ENCODE results near the gene OR6C6.
"Not testable (repeated sequence)": the region's sequence is repeated elsewhere in the genome, so short reads cannot be mapped to it uniquely, and the experiment has no call there.

The OR6C6 gene

DNA sequence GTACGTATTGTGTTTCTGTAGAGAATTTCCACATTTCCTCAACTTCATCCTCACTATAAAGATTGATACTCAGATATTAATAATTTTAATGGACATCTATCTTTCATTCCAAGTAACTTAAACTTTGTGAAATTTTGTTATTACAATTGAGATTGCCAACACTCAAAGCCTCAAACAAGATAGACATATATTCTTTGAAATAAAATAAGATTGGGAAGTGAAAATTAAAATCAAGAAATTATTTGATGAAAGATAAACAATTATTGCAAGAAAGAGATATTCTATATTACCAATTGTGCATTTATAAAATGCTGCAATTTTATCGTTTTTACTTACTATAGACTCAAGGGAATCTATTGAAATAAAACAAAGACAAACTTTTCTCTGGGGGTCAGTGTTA lies at the start of gene OR6C6:
Gene OR6C6, minus strand, starts transcription at position 101 of the 400 bp plus-strand sequence. CDS start 1,337 bp downstream, outside the sequence.
- in situ Hi-C loops (cut with MboI; ENCODE audit: low sequenced_read_pairs) = no loop called here

DNA sequence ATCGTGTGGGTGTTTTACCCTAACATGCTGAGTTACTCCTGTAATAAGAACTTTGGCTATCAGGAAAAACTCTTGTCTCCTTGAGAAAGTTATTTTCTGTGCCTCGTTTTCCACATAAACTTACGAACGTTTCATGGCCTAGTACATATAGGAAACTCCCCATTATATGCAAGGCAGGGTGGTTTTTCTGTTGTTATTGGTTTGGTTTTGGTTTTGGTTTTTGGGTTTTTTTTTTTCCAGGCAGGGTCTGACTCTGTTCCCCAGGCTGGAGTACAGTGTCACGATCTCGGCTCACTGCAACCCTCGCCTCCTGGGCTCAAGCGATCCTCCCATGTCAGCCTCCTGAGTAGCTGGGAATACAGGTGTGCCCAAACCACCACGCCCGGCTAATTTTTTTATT lies 39.6 kb upstream of the OR6C6 start:
- in situ Hi-C loops (cut with MboI; ENCODE audit: low sequenced_read_pairs) = no loop called here

DNA sequence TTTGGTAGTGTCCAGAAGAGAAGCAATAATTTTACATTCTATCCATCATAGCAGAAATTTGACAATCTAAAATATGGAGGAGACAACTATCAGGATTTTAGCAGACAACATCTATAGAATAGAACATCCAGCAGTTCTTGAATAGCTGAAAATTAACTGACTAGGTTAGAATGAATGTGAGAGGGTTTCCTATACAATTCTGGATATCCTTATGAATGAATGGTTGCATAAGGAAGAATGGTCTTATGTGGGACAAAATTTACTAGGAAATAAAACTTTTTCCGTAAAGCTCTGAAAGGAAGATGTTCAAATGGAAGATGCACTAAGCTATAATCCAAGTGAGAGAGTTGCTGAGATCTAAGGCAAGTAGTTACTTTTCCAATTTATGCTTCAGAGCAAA lies 34.1 kb upstream of the OR6C6 start, which contains the start of gene OR6C3:
Gene OR6C3, plus strand, starts transcription at position 301 of the 400 bp plus-strand sequence. CDS start 955 bp downstream, outside the sequence.
- in situ Hi-C loops (cut with MboI; ENCODE audit: low sequenced_read_pairs) = no loop called here

DNA sequence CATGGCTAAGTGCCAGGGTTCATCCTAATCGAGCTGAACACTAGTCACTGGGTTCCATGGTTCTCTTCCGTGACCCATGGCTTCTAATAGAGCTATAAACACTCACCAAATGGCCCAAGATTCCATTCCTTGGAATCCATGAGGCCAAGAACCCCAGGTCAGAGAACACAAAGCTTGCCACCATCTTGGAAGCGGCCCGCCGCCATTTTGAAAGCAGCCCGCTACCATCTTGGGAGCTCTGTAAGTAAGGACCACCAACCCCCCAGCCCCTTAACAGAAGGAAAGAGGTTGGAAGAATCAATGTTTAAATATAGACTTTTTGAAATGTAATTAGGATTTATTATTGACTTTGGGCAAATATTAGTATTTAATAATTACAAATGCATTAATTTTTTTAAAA lies 29.4 kb upstream of the OR6C6 start:
- in situ Hi-C loops (cut with MboI; ENCODE audit: low sequenced_read_pairs) = not testable (repeated sequence)

DNA sequence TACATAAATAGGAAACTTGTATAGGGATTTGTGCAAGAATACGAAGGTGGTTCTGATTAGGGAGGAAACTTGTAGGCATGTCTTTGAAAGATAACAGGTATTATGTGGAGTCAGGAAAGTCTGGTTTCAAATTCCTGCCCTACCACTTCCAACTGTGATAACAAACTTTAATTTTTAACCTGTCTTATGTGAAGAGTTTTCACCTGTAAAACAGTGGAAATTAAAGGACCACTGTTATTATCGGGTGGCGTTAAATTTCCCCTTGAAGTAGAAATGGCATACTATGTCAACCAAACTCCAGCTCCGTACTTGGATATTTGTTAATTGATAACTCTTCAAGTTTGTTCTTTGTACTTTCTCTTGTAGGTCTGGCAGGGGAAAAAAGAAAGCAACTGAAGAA lies 23.8 kb upstream of the OR6C6 start:
- in situ Hi-C loops (cut with MboI; ENCODE audit: low sequenced_read_pairs) = no loop called here

DNA sequence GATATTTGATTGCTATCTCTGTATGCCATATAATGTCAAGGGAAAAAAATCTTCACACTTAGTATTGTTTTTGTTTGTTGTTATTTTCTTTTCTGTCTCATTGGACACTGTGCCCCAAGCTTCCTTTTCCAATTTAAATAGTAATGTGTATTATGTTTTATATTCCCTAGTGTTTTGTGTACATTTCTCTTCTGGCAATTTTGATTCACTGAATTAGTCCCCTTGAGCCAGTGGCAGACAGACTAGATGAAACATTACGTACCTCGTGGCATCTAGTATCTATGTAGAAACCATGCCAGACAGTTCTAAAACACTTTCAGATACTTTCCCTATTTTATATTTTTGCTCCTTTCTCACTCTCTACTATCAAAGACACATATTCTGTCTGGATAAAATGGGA lies 17.7 kb upstream of the OR6C6 start, which contains the start of gene OR6C1:
Gene OR6C1, plus strand, starts transcription at position 301 of the 400 bp plus-strand sequence. CDS start 6,257 bp downstream, outside the sequence.
- in situ Hi-C loops (cut with MboI; ENCODE audit: low sequenced_read_pairs) = no loop called here

DNA sequence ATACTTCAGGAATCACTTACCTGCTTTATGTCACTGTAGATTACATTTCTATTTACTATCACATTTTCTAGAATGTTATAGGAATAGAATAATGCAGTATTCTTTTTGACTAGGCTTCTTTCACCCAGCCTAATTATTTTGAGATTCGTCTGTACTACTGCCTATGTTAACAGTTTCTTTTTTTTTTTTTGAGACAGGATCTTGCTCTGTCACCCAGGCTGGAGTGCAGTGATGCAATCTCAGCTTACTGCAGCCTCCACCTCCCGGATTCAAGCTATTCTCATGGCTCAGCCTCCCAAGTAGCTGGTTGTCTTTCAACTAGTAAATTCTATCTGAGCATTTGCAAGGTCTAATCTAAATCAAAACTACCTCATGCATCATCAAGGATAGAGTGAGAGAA lies 6.4 kb downstream of the OR6C6 start:
- in situ Hi-C loops (cut with MboI; ENCODE audit: low sequenced_read_pairs) = no loop called here

DNA sequence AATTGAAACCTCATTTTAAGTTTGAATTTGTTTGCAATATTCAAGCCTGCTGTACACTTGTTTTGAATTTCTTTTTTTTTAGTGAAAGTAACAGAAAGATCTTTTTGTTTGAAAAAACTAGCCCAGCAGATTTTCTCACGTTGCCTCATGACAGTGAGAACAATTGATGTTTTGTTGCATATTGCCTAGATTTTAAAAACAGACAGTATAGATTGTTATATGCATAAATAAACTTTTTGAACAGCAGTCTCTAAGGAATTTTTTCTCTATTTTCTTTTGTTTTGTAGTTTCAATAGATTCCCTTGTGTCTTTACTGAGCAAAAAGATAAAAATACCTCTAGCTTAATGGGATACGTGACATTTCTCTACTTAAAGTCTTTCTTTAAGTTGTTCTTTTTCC lies 15.4 kb downstream of the OR6C6 start:
- in situ Hi-C loops (cut with MboI; ENCODE audit: low sequenced_read_pairs) = no loop called here

DNA sequence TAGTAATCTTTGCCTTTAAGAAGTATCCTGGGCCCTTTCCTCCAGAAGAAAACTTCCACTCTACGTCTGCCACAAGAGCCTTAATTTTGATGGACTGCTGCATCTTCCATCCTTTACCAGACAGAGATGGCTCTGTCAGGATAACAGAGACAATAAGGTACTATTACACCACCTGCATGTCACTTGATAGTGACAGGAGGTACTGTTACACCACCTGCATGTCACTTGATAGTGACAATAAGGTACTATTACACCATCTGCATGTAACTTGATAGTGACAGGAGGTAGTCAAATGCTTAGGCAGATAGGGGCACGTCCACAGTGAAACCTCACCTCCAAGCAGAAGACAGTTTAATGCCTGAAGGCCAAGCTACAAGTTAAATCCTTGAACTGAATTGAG lies 38.1 kb downstream of the OR6C6 start:
- in situ Hi-C loops (cut with MboI; ENCODE audit: low sequenced_read_pairs) = no loop called here

DNA sequence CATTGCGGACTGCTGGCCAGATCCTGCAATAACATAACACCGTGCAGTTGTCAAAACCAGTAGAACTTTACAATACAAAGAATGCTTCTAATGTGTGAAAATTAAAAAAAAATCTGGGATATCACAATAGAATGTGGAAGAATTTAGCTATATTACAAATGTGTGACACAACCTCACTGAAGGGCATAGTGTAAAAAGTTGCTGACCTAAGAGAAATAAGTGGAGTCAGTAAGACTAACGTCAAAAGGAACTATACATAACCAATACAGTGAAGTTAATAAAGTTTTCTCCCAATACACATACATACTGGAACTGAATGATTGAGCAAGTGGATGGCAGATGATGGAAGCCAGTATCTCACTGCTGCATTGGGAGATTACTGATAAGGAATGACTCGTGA lies 39.5 kb downstream of the OR6C6 start:
- in situ Hi-C loops (cut with MboI; ENCODE audit: low sequenced_read_pairs) = no loop called here

DNA sequence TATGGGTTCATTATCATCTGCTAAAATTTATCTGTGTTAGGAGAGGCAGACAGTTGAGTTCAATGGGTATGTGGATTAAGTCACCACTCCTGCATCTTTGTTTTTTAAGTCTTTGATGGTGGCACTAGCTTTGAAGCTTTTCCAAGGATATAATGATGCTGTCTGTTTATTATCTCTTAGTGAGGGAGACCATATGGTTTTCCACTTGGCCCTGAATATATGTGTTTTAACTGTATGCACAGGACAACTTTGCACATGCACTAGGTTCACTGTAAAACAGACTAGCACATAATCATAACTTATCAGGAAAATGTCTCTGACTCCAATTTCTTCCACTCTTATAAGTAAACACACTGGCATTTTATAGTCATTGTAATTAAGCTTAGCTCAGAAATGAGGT lies 43.1 kb downstream of the OR6C6 start:
- in situ Hi-C loops (cut with MboI; ENCODE audit: low sequenced_read_pairs) = no loop called here

DNA sequence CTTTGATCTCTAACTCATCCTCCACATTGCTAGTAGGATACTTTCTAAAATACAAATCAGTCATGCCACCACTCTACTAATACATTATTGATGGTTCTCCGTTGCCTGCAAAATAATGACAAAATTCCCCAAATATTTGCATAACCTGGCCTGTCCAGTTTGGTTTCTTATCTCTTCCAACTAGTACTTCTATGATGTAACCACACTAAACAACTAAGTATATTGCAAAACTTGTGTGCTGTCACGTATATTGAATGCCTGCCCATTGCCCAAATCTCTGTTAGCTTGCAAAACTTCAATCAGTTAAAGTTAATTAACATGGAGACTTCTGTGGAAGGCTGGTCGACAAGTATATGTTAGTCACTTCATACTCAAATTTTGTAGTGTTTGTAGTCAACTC lies 45.4 kb downstream of the OR6C6 start:
- in situ Hi-C loops (cut with MboI; ENCODE audit: low sequenced_read_pairs) = no loop called here

DNA sequence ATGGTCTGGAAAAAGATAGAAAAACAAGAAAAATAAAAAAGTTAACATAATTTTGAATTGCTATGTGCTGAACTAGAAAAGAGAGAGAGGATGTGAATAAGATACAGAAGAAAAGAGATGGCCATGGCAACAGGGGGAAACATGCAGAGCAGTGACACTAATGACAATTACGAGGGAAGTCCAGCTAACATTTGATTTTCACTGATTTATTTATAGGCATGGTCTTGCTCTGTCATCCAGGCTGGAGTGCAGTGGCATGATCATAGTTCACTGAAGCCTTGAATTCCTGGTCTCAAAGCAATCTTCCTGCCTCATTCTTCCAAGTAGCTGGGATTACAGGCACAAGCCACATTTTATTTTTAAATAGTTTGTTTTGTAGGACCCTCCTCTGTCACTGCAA lies 50.2 kb downstream of the OR6C6 start:
- in situ Hi-C loops (cut with MboI; ENCODE audit: low sequenced_read_pairs) = no loop called here

DNA sequence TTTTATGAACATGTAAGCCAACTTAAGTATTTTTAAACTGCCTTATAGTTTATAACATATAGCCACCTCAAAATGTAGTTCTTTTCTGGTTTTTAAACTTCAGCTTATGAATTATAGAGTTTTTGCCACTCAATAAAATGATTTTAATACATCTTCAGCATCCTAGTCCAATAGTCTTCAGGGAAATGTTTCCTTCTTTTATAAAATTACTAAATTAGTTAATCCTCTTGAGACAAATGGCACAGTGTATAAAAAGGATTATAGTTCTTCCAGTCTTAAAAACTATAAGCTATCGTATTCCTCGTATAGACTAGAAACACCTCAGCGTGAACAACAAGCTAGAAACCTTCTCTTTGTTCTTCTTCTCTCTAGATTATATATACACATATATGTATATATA lies 52.1 kb downstream of the OR6C6 start, which contains the start of gene OR6C74:
Gene OR6C74, plus strand, starts transcription at position 301 of the 400 bp plus-strand sequence. CDS start 2,679 bp downstream, outside the sequence.
- in situ Hi-C loops (cut with MboI; ENCODE audit: low sequenced_read_pairs) = no loop called here
